Spinal cord (tissue), 4 donors: ENCODE data around the gene MYBPC1. TPM values are rescaled to one million over a fixed set of nuclear protein-coding genes. Genes with fewer than 3 reads are reported as not detected.

Experiments used
- polyA plus RNA-seq, 2 donors: library from polyadenylated mRNA; unstranded; fragments of 120-200 nt; gene quantifications; one replicate each; pipeline ENCODE4 v1.2.1, GENCODE V29; 2013; ENCODE audit not compliant: insufficient read length in 2 of 2
- small RNA-seq: library from RNA; depleted of rRNA; stranded (forward); fragments of <200 nt; gene quantifications from one replicate; pipeline ENCODE3, GENCODE V24; 2014; ENCODE audit warnings: low replicate concordance
- total RNA-seq, 2 donors: library from RNA; depleted of rRNA in 1 of 2; stranded (reverse); fragments of 120-200 nt in 1 of 2; fragments of >200 nt in 1 of 2; gene quantifications; one replicate each; pipeline versions ENCODE4 v1.2.3 to v1.2.4, GENCODE V29; 2013 to 2014

MYBPC1 gene
- total and polyA plus RNA-seq, 4 donors: 4.6 to 13.8 (median 6.5) TPM

Small RNAs within 50 kb of the gene (small RNA-seq; reads per million reads assigned to genes)
- gene RNY1P16: not detected

Other genes with a start within 250 kb of the MYBPC1 start
- gene ARL1, start 187.2 kb upstream of the MYBPC1 start, total RNA-seq: 100 to 1,000 TPM in 1 of 2 donors, 10 to 100 TPM in 1; 80.7 to 112 TPM
- gene ARL1, start 187.2 kb upstream of the MYBPC1 start, polyA plus RNA-seq: 10 to 100 TPM; 64.9 to 67.9 TPM
- not detected for gene SPIC, start 119.6 kb upstream of the MYBPC1 start, total RNA-seq
- gene SPIC, start 119.6 kb upstream of the MYBPC1 start, polyA plus RNA-seq: not detected
- gene CHPT1, start 102.7 kb downstream of the MYBPC1 start, total RNA-seq: 10 to 100 TPM; 48.5 to 53.1 TPM
- gene CHPT1, start 102.7 kb downstream of the MYBPC1 start, polyA plus RNA-seq: 10 to 100 TPM; 50.1 to 51.2 TPM
- gene SYCP3, start 144.5 kb downstream of the MYBPC1 start, total RNA-seq: under 1 TPM; 0.20 to 0.28 TPM
- 1 to 10 TPM; 2.1 to 2.4 TPM for gene SYCP3, start 144.5 kb downstream of the MYBPC1 start, polyA plus RNA-seq
- gene GNPTAB, start 236.0 kb downstream of the MYBPC1 start, total RNA-seq: 10 to 100 TPM; 33.3 to 63.4 TPM
- gene GNPTAB, start 236.0 kb downstream of the MYBPC1 start, polyA plus RNA-seq: 10 to 100 TPM; 58.8 to 60.2 TPM